Measurements from ENCODE around the gene APAF1. TPM values are rescaled to one million over a fixed set of nuclear protein-coding genes. Genes with fewer than 3 reads are reported as not detected.

The APAF1 gene
- total RNA-seq, 2 experiments from 2014 or later, result 14.7 to 28.6 TPM

DNA sequence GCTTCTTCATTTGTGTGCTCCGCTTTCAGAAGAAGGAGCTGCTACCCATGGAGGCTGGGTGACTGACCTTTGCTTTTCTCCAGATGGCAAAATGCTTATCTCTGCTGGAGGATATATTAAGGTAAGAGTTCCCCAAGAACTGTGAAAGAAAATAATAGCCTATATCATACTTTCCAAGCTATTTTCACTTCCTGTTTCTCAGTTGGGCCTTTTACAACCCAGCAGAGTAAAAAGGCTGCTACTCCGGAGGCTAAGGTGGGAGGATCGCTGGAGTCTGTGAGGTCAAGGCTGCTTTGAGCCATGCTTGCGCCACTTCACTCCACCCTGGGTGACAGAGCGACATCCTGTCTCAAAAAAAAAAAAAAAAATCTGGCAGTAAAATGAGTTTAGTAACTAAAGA is 82.1 kb downstream of the APAF1 start:
- no peak for DNase-seq (ENCODE audit: low spot score)
- intact Hi-C loops (cut with micrococcal nuclease; ENCODE audit: unreplicated experiment), result loop anchor here (10.0 kb wide), 2 partner anchors 268 to 928 kb away; no protein-coding TSS in a partner anchor
- no TSS peak for BruUV-seq (replicated peaks)
- no peak overlapping the region for H3K27ac ChIP-seq (ENCODE audit: low read depth, low read length, poor library complexity, severe bottlenecking)
- ChIA-PET CTCF (ENCODE audit: unreplicated experiment) (no interaction called here), POLR2A (interaction anchor here (0.6 to 0.7 kb wide), 2 partner anchors 12 to 656 kb away, joined by 3 to 5 read pairs; no protein-coding TSS in a partner anchor)
- no peaks in the 10 kb centered on the region for H3K9me2 ChIP-seq (ENCODE audit: insufficient read depth, low read length)
- H3K9me3 ChIP-seq (ENCODE audit: low read length), result no peaks in the 10 kb centered on the region
- no peak overlapping the region for H3K4me2 ChIP-seq (ENCODE audit: low read length)
- peaks cover 65% of the 10 kb centered on the region for H3K36me3 ChIP-seq (ENCODE audit: insufficient read depth, low read length)
- no peak overlapping the region for H2AFZ ChIP-seq (ENCODE audit: low read length)
- no peaks in the 10 kb centered on the region for H3K79me2 ChIP-seq (ENCODE audit: insufficient read depth, low read depth, low read length)
- H3K4me1 ChIP-seq (ENCODE audit: insufficient read depth, low read length, poor library complexity, severe bottlenecking), result no peaks in the 10 kb centered on the region
- TF ChIP-seq CTCF (conservative IDR thresholded peaks at IDR 0.05; ENCODE audit: low read length), result no peak
- no peak for TF ChIP-seq EZH2phosphoT487 (IDR thresholded peaks at IDR 0.05; ENCODE audit: borderline replicate concordance, low read depth, low read length)
- no peak overlapping the region for H3K4me3 ChIP-seq (ENCODE audit: low read depth, low read length, poor library complexity, severe bottlenecking)
- H4K20me1 ChIP-seq (ENCODE audit: insufficient read depth, low read length), result no peaks in the 10 kb centered on the region

DNA sequence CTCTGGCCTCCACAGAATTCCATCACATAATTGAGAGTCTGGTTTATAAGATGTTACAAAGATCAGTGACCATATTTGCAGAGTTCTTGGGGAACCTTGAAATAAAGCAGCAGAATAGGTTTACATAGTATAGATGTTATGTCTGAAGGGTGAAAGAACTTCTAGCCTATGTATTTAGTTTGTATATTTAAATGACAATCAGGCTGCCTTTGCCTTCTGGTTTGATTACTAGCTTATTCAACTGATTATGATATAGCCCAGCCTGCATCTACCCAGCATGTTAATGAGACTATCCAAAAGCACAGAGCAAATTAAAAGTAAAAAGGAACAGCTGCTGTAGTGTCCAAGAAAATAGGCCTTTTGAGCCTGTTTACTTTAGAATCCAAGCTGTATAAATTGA is 85.3 kb downstream of the APAF1 start:
- no peaks in the 10 kb centered on the region for H3K9me2 ChIP-seq (ENCODE audit: insufficient read depth, low read length)
- no peak overlapping the region for H3K4me2 ChIP-seq (ENCODE audit: low read length)
- H3K4me1 ChIP-seq (ENCODE audit: insufficient read depth, low read length, poor library complexity, severe bottlenecking), result no peaks in the 10 kb centered on the region
- H2AFZ ChIP-seq (ENCODE audit: low read length), result no peak overlapping the region
- H3K79me2 ChIP-seq (ENCODE audit: insufficient read depth, low read depth, low read length), result no peaks in the 10 kb centered on the region
- CTCF ChIA-PET (ENCODE audit: unreplicated experiment), result no interaction called here
- H3K9me3 ChIP-seq (ENCODE audit: low read length), result no peaks in the 10 kb centered on the region
- H3K27ac ChIP-seq (ENCODE audit: low read depth, low read length, poor library complexity, severe bottlenecking), result no peak overlapping the region
- POLR2A ChIA-PET, result interaction anchor here (1.8 kb wide), 1 partner anchor 9 kb away, joined by 4 read pairs; no protein-coding TSS in a partner anchor
- no peak for DNase-seq (ENCODE audit: low spot score)
- TF ChIP-seq EZH2phosphoT487 (IDR thresholded peaks at IDR 0.05; ENCODE audit: borderline replicate concordance, low read depth, low read length), result no peak
- TF ChIP-seq CTCF (conservative IDR thresholded peaks at IDR 0.05; ENCODE audit: low read length), result no peak
- H3K4me3 ChIP-seq (ENCODE audit: low read depth, low read length, poor library complexity, severe bottlenecking), result no peak overlapping the region
- H3K36me3 ChIP-seq (ENCODE audit: insufficient read depth, low read length), result peaks cover 60% of the 10 kb centered on the region
- intact Hi-C loops (cut with micrococcal nuclease; ENCODE audit: unreplicated experiment), result no loop called here
- H4K20me1 ChIP-seq (ENCODE audit: insufficient read depth, low read length), result no peaks in the 10 kb centered on the region
- no TSS peak for BruUV-seq (replicated peaks)

DNA sequence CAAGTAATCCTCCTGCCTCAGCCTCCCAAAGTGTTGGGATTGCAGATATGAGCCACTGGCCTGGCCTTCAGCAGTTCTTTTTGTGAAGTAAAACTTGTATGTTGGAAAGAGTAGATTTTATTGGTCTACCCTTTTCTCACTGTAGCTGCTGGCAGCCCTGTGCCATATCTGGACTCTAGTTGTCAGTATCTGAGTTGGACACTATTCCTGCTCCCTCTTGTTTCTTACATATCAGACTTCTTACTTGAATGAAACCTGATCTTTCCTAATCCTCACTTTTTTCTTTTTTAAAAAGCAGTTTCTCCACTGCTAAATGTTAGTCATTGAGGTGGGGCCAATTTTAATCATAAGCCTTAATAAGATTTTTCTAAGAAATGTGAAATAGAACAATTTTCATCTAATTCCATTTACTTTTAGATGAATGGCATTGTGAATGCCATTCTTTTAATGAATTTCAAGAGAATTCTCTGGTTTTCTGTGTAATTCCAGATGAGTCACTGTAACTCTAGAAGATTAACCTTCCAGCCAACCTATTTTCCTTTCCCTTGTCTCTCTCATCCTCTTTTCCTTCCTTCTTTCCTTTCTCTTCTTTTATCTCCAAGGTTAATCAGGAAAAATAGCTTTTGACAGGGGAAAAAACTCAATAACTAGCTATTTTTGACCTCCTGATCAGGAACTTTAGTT is 88.7 kb downstream of the APAF1 start:
- no peak for TF ChIP-seq EZH2phosphoT487 (IDR thresholded peaks at IDR 0.05; ENCODE audit: borderline replicate concordance, low read depth, low read length)
- TF ChIP-seq CTCF (conservative IDR thresholded peaks at IDR 0.05; ENCODE audit: low read length), result no peak
- intact Hi-C loops (cut with micrococcal nuclease; ENCODE audit: unreplicated experiment), result no loop called here
- Histone ChIP-seq H3K79me2 (ENCODE audit: insufficient read depth, low read depth, low read length) (no peaks in the 10 kb centered on the region), H2AFZ (ENCODE audit: low read length) (no peak overlapping the region), H3K4me2 (ENCODE audit: low read length) (no peak overlapping the region), H3K9me2 (ENCODE audit: insufficient read depth, low read length) (no peaks in the 10 kb centered on the region), H3K4me3 (ENCODE audit: low read depth, low read length, poor library complexity, severe bottlenecking) (no peak overlapping the region), H3K27ac (ENCODE audit: low read depth, low read length, poor library complexity, severe bottlenecking) (no peak overlapping the region), H4K20me1 (ENCODE audit: insufficient read depth, low read length) (no peaks in the 10 kb centered on the region), H3K4me1 (ENCODE audit: insufficient read depth, low read length, poor library complexity, severe bottlenecking) (no peaks in the 10 kb centered on the region), H3K9me3 (ENCODE audit: low read length) (no peaks in the 10 kb centered on the region), H3K36me3 (ENCODE audit: insufficient read depth, low read length) (peaks cover 37% of the 10 kb centered on the region)
- ChIA-PET POLR2A (no interaction called here), CTCF (ENCODE audit: unreplicated experiment) (no interaction called here)
- no TSS peak for BruUV-seq (replicated peaks)
- DNase-seq (ENCODE audit: low spot score), result no peak

All from OCI-LY7 (cell line).